Thymus (tissue), 11 donors: ENCODE results near the gene LPP. TPM values are rescaled to one million over a fixed set of nuclear protein-coding genes. Genes with fewer than 3 reads are reported as not detected.

Experiments
- DNase-seq, 9 donors: peaks; one replicate each; pipeline ENCODE4 v3.0.0-alpha.2; 2013; ENCODE audit warnings: low spot score in 9 of 9, low read depth in 6 of 9, missing footprints in 1 of 9
- H3K27ac ChIP-seq, 2 donors: one replicate each; pipeline ENCODE4 v1.5.1; 2013; ENCODE audit warnings: control low read depth in 1 of 2, low read depth in 1 of 2, low read length in 1 of 2, mild to moderate bottlenecking in 1 of 2, moderate library complexity in 1 of 2
- H3K27me3 ChIP-seq, 2 donors: one replicate each; pipeline ENCODE4 v1.5.1; 2013; ENCODE audit warnings: low read length in 1 of 2; ENCODE audit not compliant: control insufficient read depth in 2 of 2, insufficient read depth in 1 of 2
- H3K36me3 ChIP-seq, 2 donors: one replicate each; pipeline ENCODE4 v1.5.1; 2013; ENCODE audit warnings: low read length in 1 of 2, mild to moderate bottlenecking in 1 of 2, moderate library complexity in 1 of 2; ENCODE audit not compliant: control insufficient read depth in 2 of 2, insufficient read depth in 2 of 2
- H3K4me1 ChIP-seq, 2 donors: one replicate each; pipeline ENCODE4 v1.5.1; 2013; ENCODE audit warnings: low read length in 2 of 2; ENCODE audit not compliant: control insufficient read depth in 2 of 2, insufficient read depth in 2 of 2
- H3K4me3 ChIP-seq, 2 donors: one replicate each; pipeline ENCODE4 v1.5.1; 2013; ENCODE audit warnings: low read length in 2 of 2, control low read depth in 1 of 2, mild to moderate bottlenecking in 1 of 2
- H3K9me3 ChIP-seq, 2 donors: one replicate each; pipeline ENCODE4 v1.5.1; 2013; ENCODE audit warnings: low read length in 1 of 2, mild to moderate bottlenecking in 1 of 2; ENCODE audit not compliant: control insufficient read depth in 2 of 2, insufficient read depth in 1 of 2
- WGBS: extraction: QIAGEN DNeasy Blood & Tissue Kit; methylation state at CpG from one replicate; pipeline ENCODE4 v1.1.7; 2013; 5-methylcytosine and 5-hydroxymethylcytosine counted together
- polyA plus RNA-seq: library from polyadenylated mRNA; stranded (reverse); fragments of 200-250 nt; gene quantifications from one replicate; pipeline ENCODE4 v1.2.3, GENCODE V29; 2013
- total RNA-seq: library from RNA; stranded (reverse); fragments of 120-200 nt; gene quantifications from one replicate; pipeline ENCODE4 v1.2.4, GENCODE V29; 2013
- donor health status: healthy.

Gene LPP
- total and polyA plus RNA-seq, 2 donors, result 6.5 to 9.2 TPM

DNA sequence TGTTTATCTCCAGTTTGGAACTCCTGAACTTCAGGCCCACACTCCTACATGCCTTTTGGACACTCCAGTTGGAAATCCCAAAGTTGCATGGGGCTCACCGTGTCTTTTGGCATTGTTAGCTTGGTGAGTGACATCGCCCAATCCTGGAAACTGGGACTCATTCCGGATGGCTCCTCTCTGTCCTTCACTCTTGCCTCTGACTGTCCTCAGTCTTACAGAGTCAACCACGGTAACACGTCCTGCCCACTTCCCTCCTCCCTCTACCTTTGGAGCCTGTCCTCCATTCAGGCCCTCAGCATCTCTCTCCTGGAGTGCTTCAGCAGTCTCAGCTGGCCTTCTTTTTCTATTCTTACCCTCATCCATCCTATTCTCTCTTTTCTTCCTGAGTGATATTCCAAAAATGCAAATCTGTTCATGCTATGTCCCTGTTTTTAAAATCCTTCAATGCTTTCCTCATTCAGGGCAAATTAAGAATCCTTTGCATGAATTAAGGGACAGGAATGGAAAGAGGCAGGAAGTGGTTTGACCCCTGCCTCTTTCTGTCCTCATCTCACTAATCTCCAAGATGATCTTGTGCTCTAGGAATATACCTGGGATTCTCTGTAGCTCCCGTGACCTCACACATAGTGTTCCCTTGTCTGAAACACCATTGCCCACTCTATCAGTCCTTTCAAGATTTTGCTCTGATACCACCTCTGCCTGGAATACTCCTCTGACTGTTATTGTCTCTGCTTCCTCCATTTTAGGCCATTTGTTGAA is 42.5 kb downstream of the LPP start:
- DNase-seq, result no peak
- no peaks in the 10 kb centered on the region for H3K9me3 ChIP-seq
- peaks cover 12 to 44% of the 10 kb centered on the region in 2 donors for H3K4me1 ChIP-seq
- H3K4me3 ChIP-seq, result no peak overlapping the region
- no peak overlapping the region for H3K27ac ChIP-seq
- peaks cover 0 to 17% of the 10 kb centered on the region in 2 donors for H3K36me3 ChIP-seq
- no peaks in the 10 kb centered on the region for H3K27me3 ChIP-seq
- 95% methylated on average over 6 of the region's 6 CpGs for WGBS

DNA sequence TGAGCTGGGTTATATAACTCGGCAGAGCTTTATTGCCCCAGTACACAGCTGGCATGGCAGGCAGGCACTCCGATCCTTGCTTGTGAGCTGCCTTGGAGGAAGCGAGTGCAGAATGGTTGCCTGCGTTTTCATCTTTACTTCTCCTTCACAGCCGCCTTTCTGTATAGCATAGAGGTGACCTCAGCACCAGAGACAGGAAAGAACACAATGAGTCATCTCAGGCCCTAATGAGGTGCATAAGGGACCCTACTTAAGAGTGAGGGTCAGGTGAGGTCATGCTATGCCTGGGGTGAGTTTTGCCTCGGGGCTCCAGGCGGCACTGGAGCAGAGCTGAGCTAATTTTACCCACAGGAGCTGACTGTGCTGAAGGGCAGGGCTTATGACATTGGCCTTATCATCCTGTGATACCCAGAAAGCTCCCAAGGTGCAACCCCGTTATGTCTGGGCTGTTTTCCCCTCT is 43.5 kb downstream of the LPP start:
- 90% methylated on average over 8 of the region's 8 CpGs for WGBS
- Histone ChIP-seq H3K36me3 (peaks cover 0 to 14% of the 10 kb centered on the region in 2 donors), H3K27ac (no peak overlapping the region), H3K4me1 (peaks cover 8 to 35% of the 10 kb centered on the region in 2 donors), H3K27me3 (no peaks in the 10 kb centered on the region), H3K4me3 (no peak overlapping the region), H3K9me3 (peaks cover 0 to 4% of the 10 kb centered on the region in 2 donors)
- DNase-seq, result no peak

DNA sequence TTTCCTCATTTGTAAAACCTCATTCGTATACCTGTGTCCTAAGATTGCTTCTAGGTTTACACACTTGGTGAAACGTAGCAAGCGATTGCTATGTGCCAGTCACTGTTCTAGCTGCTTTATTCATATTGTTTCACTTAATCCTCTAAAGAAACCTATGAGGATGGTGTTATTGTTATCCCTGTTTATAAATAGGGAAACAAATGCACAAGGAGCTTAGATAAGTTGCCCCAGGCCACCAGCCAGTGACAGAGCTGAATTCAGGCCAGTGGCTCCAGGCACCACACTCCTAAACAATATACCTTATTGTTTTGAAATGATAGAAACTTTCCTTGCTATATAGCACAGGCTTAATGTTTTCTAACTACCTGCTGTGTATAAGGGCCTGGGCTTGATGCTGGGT is 44.0 kb downstream of the LPP start:
- over 99% methylated on average over 3 of the region's 3 CpGs for WGBS
- no peak for DNase-seq
- Histone ChIP-seq H3K4me1 (peaks cover 5 to 29% of the 10 kb centered on the region in 2 donors), H3K4me3 (no peak overlapping the region), H3K36me3 (peaks cover 0 to 8% of the 10 kb centered on the region in 2 donors), H3K27me3 (no peaks in the 10 kb centered on the region), H3K9me3 (peaks cover 0 to 5% of the 10 kb centered on the region in 2 donors), H3K27ac (no peak overlapping the region)

DNA sequence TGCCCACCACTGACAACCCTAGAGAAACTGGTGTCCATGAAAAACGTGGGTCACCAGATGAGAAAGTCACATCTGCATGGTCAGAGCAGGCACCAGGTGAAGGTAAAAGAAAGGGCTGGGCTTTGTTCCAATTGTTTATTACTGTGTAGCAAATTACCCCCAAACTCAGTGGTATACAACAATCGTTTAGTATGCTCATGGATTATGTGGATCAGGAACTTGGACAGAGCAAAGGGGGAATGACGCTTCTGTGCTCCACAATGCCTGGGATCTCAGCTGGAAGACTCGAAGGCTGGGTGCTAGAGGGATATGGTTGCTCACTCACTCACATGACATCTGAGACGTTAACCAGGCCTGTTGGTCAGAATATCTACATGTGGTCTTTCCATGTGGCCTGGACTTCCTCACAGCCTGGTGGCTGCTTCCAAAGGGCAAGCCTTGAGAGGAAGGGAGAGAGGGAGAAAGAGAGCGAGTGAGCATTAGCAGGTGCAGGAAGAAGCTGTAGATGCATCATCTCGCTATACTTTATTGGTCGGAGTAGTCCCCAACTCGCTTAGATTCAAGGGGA is 44.9 kb downstream of the LPP start:
- 98% methylated on average over 9 of the region's 9 CpGs for WGBS
- Histone ChIP-seq H3K4me1 (peaks cover 3 to 21% of the 10 kb centered on the region in 2 donors), H3K36me3 (peaks cover 0 to 2% of the 10 kb centered on the region in 2 donors), H3K9me3 (peaks cover 0 to 5% of the 10 kb centered on the region in 2 donors), H3K27ac (no peak overlapping the region), H3K4me3 (no peak overlapping the region), H3K27me3 (no peaks in the 10 kb centered on the region)
- DNase-seq, result no peak

DNA sequence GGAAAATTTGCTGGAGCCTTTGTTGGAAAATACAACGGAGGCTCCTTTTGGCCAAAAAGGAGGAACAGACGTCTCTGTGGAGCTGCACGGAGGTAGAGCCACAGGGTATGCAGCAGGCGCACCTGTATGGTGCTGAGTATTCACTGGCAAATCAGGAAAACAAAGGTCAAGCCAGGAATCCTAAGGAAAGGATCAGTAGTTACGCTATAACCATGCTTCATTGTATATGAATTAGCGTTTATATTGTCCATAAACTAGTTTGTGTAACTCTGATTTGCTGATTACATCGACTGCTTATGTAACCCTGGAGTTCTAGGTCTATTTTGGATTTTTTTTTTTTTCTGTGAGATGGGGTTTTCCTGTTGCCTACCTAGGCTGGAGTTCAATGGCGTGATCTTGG is 45.4 kb downstream of the LPP start:
- H3K9me3 ChIP-seq, result peaks cover 0 to 5% of the 10 kb centered on the region in 2 donors
- peaks cover 4 to 20% of the 10 kb centered on the region in 2 donors for H3K4me1 ChIP-seq
- no peaks in the 10 kb centered on the region for H3K27me3 ChIP-seq
- DNase-seq, result no peak
- 99% methylated on average over 8 of the region's 8 CpGs for WGBS
- H3K27ac ChIP-seq, result no peak overlapping the region
- no peaks in the 10 kb centered on the region for H3K36me3 ChIP-seq
- no peak overlapping the region for H3K4me3 ChIP-seq

DNA sequence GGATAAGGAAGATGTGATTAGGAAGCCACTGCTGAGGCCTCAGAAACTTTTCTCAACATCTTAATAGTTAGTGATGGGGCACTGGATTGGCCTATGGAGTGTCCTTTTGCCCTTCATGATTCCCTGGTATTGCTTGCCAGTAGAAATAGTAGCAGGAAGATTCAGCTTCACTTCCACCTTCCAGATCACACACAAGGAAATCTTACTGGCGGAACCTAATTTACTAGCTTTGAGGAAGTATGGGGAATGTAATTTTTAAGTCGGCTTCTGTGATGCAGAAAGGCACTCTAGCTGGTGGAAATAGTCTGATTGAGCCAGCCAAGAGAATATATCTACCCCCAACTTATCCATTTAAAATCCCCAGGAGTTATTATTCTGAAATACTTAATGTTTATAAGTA is 46.5 kb downstream of the LPP start:
- Histone ChIP-seq H3K9me3 (peaks cover 0 to 5% of the 10 kb centered on the region in 2 donors), H3K4me3 (no peak overlapping the region), H3K27ac (no peak overlapping the region), H3K27me3 (no peaks in the 10 kb centered on the region), H3K36me3 (no peaks in the 10 kb centered on the region), H3K4me1 (peaks cover 4 to 20% of the 10 kb centered on the region in 2 donors)
- no peak for DNase-seq
- WGBS, result 94% methylated on average over 2 of the region's 2 CpGs

DNA sequence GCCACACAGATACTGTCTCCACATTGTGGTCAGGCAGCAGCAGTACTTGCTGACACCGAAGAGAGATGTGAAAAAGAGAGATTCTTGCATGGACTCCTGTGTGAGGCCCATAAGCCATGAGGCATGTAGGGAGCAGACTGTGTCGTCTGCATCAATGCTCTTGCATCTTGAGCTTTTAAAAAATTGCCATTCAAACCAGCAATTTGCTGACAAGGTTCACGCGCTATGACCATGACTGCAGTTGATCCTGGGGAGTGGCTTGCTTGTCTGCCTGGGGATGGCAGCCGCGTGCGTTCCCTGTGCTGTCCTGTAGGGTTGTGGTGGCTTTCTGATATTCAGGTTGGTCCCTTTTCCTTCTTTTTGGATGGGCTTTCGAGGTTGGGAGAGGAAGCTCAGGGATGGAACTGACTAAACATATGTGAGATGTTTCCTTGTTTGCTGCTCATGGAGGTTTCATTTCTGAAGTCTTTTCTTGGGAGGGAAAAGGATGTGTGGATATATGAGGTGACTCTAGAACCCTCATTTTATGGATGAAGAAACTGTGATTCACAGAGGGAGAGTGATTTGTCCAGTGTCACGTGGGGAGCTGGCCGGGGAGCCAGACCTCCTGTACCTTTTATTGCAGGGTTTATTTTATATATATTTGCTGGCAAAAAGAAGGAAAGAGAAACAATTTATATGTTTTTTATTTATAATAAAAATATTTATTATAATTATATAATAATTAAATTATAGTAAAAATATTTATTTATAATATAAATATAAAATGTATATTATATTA is 48.6 kb downstream of the LPP start:
- 95% methylated on average over 10 of the region's 10 CpGs for WGBS
- Histone ChIP-seq H3K9me3 (peaks cover 0 to 5% of the 10 kb centered on the region in 2 donors), H3K4me3 (no peak overlapping the region), H3K36me3 (peaks cover 0 to 6% of the 10 kb centered on the region in 2 donors), H3K27me3 (no peaks in the 10 kb centered on the region), H3K27ac (peak overlapping the region in 1 of 2 donors; percentile 11), H3K4me1 (peaks cover 2 to 6% of the 10 kb centered on the region in 2 donors)
- peak in 1 of 9 donors; percentile 29 for DNase-seq

DNA sequence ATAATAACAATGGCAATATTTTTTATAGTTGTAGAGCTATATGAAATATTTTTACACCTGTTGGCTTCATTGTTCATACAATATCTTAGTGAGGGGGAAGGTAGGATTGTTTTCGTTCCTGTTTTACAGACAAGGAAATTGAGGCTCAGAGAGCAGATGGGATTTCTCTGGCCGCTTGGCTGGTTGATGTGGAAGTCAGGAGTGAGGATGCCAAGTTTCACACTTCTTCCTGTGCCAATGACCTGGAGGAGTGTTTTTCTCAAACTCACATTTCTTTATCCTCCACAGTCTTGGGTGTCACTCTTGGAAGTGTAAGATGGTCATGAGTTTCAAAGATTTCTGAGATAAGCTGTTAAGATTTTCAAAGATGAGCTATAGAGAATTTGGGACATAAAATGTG is 50.6 kb downstream of the LPP start:
- no peak overlapping the region for H3K27ac ChIP-seq
- WGBS, result 98% methylated on average over 2 of the region's 2 CpGs

DNA sequence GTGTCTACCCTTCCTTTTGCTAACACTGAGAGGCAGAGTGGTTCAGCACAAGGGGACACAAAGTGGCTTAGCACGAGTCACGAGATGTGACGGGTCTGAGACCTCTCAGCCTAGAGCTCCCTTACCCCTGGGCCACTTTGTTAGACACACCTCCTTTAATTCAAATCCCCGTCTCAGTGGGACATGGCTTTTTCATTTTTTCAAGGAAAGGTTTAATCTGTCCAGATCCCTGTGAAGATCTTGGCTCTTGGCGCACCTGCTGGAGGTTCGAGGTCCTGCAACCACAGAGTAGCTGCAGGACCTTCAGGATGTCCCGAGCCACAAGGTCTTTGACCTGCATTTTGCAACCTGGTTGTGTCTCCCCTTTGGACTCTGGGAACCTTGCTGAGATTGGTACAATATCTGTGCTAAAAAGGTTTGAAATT is 52.0 kb downstream of the LPP start:
- H3K9me3 ChIP-seq, result peaks cover 0 to 5% of the 10 kb centered on the region in 2 donors
- no peak overlapping the region for H3K27ac ChIP-seq
- WGBS, result 98% methylated on average over 7 of the region's 7 CpGs

More for the DNA sequence above, 50.6 kb downstream of the LPP start:
- peaks cover 6 to 16% of the 10 kb centered on the region in 2 donors for H3K4me1 ChIP-seq
- no peak overlapping the region for H3K4me3 ChIP-seq
- no peaks in the 10 kb centered on the region for H3K27me3 ChIP-seq
- peaks cover 0 to 5% of the 10 kb centered on the region in 2 donors for H3K9me3 ChIP-seq
- H3K36me3 ChIP-seq, result peaks cover 4 to 9% of the 10 kb centered on the region in 2 donors
- no peak for DNase-seq

More for the DNA sequence above, 52.0 kb downstream of the LPP start:
- peaks cover 6 to 16% of the 10 kb centered on the region in 2 donors for H3K36me3 ChIP-seq
- H3K27me3 ChIP-seq, result no peaks in the 10 kb centered on the region
- no peak overlapping the region for H3K4me3 ChIP-seq
- no peak for DNase-seq
- peaks cover 6 to 16% of the 10 kb centered on the region in 2 donors for H3K4me1 ChIP-seq
